GM23338 (cell line): ENCODE results near the gene CRYBB2. TPM values are rescaled to one million over a fixed set of nuclear protein-coding genes. Genes with fewer than 3 reads are reported as not detected.

ENCODE experiments used
- ATAC-seq: fragments of 200-7000 bp; cut with Tn5 transposase; 3 replicates; pipeline ENCODE4 v1.9.1; 2020
- DNase-seq: peaks from one replicate; pipeline ENCODE4 v3.0.0-alpha.2; 2015; ENCODE audit warnings: low spot score
- H2AFZ ChIP-seq: fragments of 200-600 bp; sonication (generic); 2 replicates; pipeline ENCODE4 v1.8.0; 2016; ENCODE audit warnings: antibody characterized with exemption, mild to moderate bottlenecking, moderate library complexity
- H3F3A ChIP-seq: fragments of 200-600 bp; sonication (generic); replicated peaks from 2 replicates; pipeline ENCODE4 v1.8.0; 2017; ENCODE audit warnings: antibody characterized with exemption, mixed run types, low read depth
- H3K27ac ChIP-seq: fragments of 200-600 bp; sonication (generic); 2 replicates; pipeline ENCODE4 v1.6.1; 2016; ENCODE audit warnings: low read depth
- H3K27me3 ChIP-seq: fragments of 200-600 bp; sonication (generic); 2 replicates; pipeline ENCODE4 v1.8.0; 2016; ENCODE audit warnings: mild to moderate bottlenecking, mixed run types, moderate library complexity; ENCODE audit not compliant: insufficient read depth
- H3K36me3 ChIP-seq: fragments of 200-600 bp; sonication (generic); 2 replicates; pipeline ENCODE4 v1.8.0; 2016; ENCODE audit warnings: mild to moderate bottlenecking; ENCODE audit not compliant: insufficient read depth
- H3K4me1 ChIP-seq: fragments of 200-600 bp; sonication (generic); 2 replicates; pipeline ENCODE4 v1.8.0; 2016; ENCODE audit warnings: mild to moderate bottlenecking, moderate library complexity; ENCODE audit not compliant: insufficient read depth
- H3K4me2 ChIP-seq: fragments of 200-600 bp; sonication (generic); 2 replicates; pipeline ENCODE4 v1.7.1; 2017; ENCODE audit warnings: mixed run types
- H3K4me3 ChIP-seq: fragments of 200-600 bp; sonication (generic); 2 replicates; pipeline ENCODE4 v1.6.1; 2016; ENCODE audit warnings: mixed run types
- H3K79me2 ChIP-seq: fragments of 200-600 bp; sonication (generic); replicated peaks from 2 replicates; pipeline ENCODE4 v1.8.0; 2017; ENCODE audit warnings: mild to moderate bottlenecking; ENCODE audit not compliant: insufficient read depth
- H3K9me2 ChIP-seq: fragments of 200-600 bp; sonication (generic); 2 replicates; pipeline ENCODE4 v1.8.0; 2017; ENCODE audit not compliant: insufficient read depth
- H4K20me1 ChIP-seq: fragments of 200-600 bp; sonication (generic); replicated peaks from 2 replicates; pipeline ENCODE4 v1.8.0; 2017; ENCODE audit warnings: mild to moderate bottlenecking; ENCODE audit not compliant: insufficient read depth
- H3K27ac Mint-ChIP-seq: 2 replicates; pipeline ENCODE4 v1.8.0; 2020; ENCODE audit warnings: inconsistent platforms, mild to moderate bottlenecking, moderate library complexity, mixed read lengths
- H3K27me3 Mint-ChIP-seq: 3 replicates; pipeline ENCODE4 v1.8.0; 2022; ENCODE audit warnings: low read depth, mild to moderate bottlenecking, moderate library complexity, mixed read lengths, inconsistent platforms; ENCODE audit not compliant: insufficient read depth, poor library complexity
- H3K36me3 Mint-ChIP-seq: 3 replicates; pipeline ENCODE4 v1.8.0; 2021; ENCODE audit warnings: low read depth, mild to moderate bottlenecking, inconsistent platforms, moderate library complexity, mixed read lengths
- H3K4me1 Mint-ChIP-seq: 3 replicates; pipeline ENCODE4 v1.8.0; 2020; ENCODE audit warnings: mild to moderate bottlenecking, inconsistent platforms, mixed read lengths
- H3K4me3 Mint-ChIP-seq: 3 replicates; pipeline ENCODE4 v1.8.0; 2021; ENCODE audit warnings: moderate library complexity, mild to moderate bottlenecking, inconsistent platforms, mixed read lengths
- H3K9me3 Mint-ChIP-seq: 3 replicates; pipeline ENCODE4 v1.8.0; 2020; ENCODE audit warnings: moderate library complexity, mild to moderate bottlenecking, inconsistent platforms, mixed read lengths
- EZH2phosphoT487 ChIP-seq: fragments of 200-600 bp; sonication (generic); IDR thresholded peaks from one replicate; pipeline ENCODE4 v1.8.1; 2018; ENCODE audit warnings: antibody characterized with exemption; ENCODE audit not compliant: unreplicated experiment
- STAT1 ChIP-seq: IDR thresholded peaks from one replicate; pipeline ENCODE4 v1.6.1; 2016; ENCODE audit warnings: antibody characterized with exemption; ENCODE audit not compliant: unreplicated experiment
- ZNF114 ChIP-seq: fragments of 250-450 bp; sonication (Bioruptor Pico); IDR thresholded peaks from 2 replicates; pipeline ENCODE4 v1.5.0; 2020; ENCODE audit warnings: mild to moderate bottlenecking, moderate library complexity
- polyA plus RNA-seq: library from polyadenylated mRNA; unstranded; fragments of >200 nt; fragmentation: Nextera tagmentation; extraction: Ambion mirVana; gene quantifications from 2 replicates; pipeline ENCODE4 v1.2.1, GENCODE V29; 2016
- total RNA-seq: library from RNA; depleted of rRNA; stranded (reverse); fragments of >200 nt; shearing (Covaris generic); gene quantifications from 2 replicates; pipeline ENCODE4 v1.2.3, GENCODE V29; 2014
- TF ChIP-seq, protein P1 (sequence below): fragments of 250-450 bp; sonication (Bioruptor Pico); IDR thresholded peaks from 2 replicates; pipeline ENCODE4 v1.5.0; 2020; ENCODE audit warnings: mild to moderate bottlenecking, moderate library complexity

CRYBB2 gene
- total and polyA plus RNA-seq, 2 experiments from 2014 or later: 0.26 to 1.0 TPM

DNA sequence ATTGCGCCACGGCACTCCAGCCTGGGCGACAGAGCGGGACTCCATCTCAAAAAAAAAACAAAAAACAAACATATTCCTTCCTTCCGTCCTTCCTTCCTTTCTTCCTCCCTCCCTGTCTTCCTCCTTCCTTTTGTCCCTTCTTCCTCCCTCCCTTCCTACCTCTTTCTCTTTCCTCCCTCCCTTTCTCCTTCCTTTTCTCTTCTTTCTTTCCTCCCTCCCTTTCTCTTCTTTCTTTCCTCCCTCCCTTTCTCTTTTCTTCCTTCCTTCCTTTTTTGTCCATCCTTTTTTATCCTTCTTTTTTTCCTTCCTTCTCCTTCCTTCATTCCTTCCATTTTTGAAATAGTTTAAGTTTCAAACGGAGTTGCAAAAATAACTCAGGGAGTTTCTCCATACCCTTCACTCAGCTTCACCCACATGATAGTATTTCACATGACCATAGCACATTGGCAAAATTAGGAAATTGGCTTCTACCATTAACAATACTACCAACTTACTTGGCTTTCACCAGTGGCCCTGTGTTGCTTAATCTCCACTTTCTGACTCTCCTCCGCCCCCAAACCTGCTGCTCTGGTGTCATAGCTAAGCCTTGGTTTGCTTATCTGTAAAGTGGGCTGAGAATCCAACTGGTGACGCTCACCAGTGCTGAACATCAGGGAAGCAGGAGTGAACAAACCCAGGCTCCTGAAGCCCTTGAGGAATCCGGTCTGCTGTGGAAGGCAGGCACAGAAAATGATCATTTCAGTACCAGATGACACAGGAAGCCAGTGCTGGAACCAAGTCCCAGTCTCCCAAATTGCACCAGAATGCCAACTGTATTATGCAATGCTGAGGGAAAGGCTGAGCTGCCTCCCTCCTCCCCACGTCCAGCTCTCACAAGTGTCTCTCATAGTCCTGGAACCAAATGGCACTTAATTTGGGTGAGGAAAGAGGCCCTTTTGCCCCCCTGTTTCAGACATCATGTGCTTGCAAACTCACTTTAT is 37.0 kb upstream of the CRYBB2 start (continued):
- TF ChIP-seq, protein P1, sequence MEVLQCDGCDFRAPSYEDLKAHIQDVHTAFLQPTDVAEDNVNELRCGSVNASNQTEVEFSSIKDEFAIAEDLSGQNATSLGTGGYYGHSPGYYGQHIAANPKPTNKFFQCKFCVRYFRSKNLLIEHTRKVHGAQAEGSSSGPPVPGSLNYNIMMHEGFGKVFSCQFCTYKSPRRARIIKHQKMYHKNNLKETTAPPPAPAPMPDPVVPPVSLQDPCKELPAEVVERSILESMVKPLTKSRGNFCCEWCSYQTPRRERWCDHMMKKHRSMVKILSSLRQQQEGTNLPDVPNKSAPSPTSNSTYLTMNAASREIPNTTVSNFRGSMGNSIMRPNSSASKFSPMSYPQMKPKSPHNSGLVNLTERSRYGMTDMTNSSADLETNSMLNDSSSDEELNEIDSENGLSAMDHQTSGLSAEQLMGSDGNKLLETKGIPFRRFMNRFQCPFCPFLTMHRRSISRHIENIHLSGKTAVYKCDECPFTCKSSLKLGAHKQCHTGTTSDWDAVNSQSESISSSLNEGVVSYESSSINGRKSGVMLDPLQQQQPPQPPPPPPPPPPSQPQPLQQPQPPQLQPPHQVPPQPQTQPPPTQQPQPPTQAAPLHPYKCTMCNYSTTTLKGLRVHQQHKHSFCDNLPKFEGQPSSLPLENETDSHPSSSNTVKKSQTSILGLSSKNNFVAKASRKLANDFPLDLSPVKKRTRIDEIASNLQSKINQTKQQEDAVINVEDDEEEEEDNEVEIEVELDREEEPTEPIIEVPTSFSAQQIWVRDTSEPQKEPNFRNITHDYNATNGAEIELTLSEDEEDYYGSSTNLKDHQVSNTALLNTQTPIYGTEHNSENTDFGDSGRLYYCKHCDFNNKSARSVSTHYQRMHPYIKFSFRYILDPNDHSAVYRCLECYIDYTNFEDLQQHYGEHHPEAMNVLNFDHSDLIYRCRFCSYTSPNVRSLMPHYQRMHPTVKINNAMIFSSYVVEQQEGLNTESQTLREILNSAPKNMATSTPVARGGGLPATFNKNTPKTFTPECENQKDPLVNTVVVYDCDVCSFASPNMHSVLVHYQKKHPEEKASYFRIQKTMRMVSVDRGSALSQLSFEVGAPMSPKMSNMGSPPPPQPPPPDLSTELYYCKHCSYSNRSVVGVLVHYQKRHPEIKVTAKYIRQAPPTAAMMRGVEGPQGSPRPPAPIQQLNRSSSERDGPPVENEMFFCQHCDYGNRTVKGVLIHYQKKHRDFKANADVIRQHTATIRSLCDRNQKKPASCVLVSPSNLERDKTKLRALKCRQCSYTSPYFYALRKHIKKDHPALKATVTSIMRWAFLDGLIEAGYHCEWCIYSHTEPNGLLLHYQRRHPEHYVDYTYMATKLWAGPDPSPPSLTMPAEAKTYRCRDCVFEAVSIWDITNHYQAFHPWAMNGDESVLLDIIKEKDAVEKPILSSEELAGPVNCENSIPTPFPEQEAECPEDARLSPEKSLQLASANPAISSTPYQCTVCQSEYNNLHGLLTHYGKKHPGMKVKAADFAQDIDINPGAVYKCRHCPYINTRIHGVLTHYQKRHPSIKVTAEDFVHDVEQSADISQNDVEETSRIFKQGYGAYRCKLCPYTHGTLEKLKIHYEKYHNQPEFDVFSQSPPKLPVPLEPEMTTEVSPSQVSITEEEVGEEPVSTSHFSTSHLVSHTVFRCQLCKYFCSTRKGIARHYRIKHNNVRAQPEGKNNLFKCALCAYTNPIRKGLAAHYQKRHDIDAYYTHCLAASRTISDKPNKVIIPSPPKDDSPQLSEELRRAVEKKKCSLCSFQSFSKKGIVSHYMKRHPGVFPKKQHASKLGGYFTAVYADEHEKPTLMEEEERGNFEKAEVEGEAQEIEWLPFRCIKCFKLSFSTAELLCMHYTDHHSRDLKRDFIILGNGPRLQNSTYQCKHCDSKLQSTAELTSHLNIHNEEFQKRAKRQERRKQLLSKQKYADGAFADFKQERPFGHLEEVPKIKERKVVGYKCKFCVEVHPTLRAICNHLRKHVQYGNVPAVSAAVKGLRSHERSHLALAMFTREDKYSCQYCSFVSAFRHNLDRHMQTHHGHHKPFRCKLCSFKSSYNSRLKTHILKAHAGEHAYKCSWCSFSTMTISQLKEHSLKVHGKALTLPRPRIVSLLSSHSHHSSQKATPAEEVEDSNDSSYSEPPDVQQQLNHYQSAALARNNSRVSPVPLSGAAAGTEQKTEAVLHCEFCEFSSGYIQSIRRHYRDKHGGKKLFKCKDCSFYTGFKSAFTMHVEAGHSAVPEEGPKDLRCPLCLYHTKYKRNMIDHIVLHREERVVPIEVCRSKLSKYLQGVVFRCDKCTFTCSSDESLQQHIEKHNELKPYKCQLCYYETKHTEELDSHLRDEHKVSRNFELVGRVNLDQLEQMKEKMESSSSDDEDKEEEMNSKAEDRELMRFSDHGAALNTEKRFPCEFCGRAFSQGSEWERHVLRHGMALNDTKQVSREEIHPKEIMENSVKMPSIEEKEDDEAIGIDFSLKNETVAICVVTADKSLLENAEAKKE: no peak
- no peak for TF ChIP-seq ZNF114 (CRISPR knock-in tag)

DNA sequence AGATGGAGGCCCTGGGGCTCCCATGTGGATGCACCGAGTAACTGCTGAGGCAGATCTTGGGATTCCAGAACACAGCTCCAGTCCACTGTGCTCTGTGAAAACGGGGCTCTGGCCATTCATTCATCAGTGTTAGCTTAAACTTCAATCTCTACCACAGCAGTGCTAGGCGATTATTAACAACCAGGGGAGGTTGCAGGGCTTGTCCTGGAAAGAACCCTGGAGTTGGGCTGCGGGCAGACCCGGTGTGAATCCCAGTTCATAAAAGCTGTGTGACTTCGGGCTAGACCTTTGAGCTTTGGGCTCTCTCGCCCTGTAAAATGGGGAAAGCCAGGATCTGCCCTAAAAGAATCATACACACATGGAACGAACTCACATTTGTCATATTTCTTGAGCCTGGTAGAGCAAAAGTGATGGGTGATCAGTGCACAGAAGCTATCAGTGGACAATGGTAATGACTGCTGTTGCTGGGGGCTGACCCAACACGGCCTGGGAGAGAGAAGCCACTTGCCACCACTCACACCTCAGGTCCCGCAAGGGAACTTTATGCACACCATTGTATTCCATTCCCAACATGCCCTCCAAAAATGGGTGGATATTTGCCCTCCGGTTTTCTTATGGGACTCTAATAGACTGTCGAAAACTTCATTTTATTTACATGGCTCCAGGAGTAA is 35.4 kb upstream of the CRYBB2 start:
- H3K79me2 ChIP-seq: no peaks in the 10 kb centered on the region
- H3K9me2 ChIP-seq: no peaks in the 10 kb centered on the region
- no peaks in the 10 kb centered on the region for H3K27me3 ChIP-seq
- Mint-ChIP-seq H3K27me3 (peaks cover 9% of the 10 kb centered on the region), H3K4me1 (peaks cover 6% of the 10 kb centered on the region; the same call in 2 of the 3 replicates), H3K36me3 (peaks cover 47% of the 10 kb centered on the region), H3K27ac (0 out of 2 replicates have a peak overlapping the region, but pooled peaks have one; percentile 6), H3K9me3 (peaks cover 9% of the 10 kb centered on the region), H3K4me3 (no peak overlapping the region)
- H3K4me3 ChIP-seq: no peak overlapping the region
- DNase-seq (no peak), ATAC-seq (no peak)
- H3K4me2 ChIP-seq: no peak overlapping the region
- H3F3A ChIP-seq: no peaks in the 10 kb centered on the region
- H3K4me1 ChIP-seq: no peaks in the 10 kb centered on the region
- no peaks in the 10 kb centered on the region for H3K36me3 ChIP-seq
- no peak overlapping the region for H3K27ac ChIP-seq
- H2AFZ ChIP-seq: no peak overlapping the region
- no peaks in the 10 kb centered on the region; the same call in 1 of the 2 replicates for H4K20me1 ChIP-seq
- no peak for TF ChIP-seq EZH2phosphoT487
- TF ChIP-seq, protein P1: no peak
- no peak for TF ChIP-seq ZNF114 (CRISPR knock-in tag)
- no peak for TF ChIP-seq STAT1
